ENCODE results near the gene FGFR1OP2.

Gene FGFR1OP2

DNA sequence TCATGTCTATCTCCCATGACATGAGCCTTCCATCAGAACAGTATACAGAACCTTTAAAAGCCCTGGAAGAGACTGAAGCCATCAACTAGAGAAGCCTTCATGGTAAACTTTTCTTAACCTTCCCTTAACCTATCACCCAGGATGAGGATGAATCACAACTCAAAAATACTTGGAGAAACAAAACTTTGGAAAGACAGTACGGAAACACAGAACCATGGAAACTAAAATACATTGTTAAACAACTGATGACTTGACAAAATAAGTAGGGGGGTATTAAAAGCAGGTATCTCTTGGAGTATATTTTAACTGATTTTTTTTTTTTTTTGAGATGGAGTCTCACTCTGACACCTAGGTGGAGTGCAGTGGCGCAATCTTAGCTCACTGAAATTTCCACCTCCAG is 67.2 kb downstream of the FGFR1OP2 start:
- DNase-seq = no peak

- DNase-seq = no peak
Observed at GRCh38 chr12:27006797-27007467, 68.7 kb downstream of the FGFR1OP2 start.

GRCh38 chr12:27008081-27008480 is 69.8 kb downstream of the FGFR1OP2 start:
- no peak for DNase-seq

- DNase-seq = no peak
Observed at GRCh38 chr12:27009881-27010301, 71.6 kb downstream of the FGFR1OP2 start.

GRCh38 chr12:27012239-27012981 is 74.1 kb downstream of the FGFR1OP2 start:
- DNase-seq = no peak

DNA sequence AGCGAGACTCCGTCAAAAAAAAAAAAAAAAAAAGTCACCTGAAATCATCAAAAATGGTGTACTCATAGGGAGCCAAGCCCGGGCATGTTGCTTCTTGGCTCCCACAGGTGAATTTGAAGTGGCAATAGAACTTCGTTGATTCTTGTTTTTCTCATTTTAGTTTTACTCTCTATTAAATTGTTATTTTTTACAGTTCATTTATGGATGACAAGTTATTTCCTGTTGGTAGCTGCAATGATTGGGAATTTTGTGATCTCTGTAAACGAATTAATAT is 74.6 kb downstream of the FGFR1OP2 start:
- DNase-seq = no peak

- no peak for DNase-seq
Observed at GRCh38 chr12:27013611-27014084, 75.4 kb downstream of the FGFR1OP2 start.

DNA sequence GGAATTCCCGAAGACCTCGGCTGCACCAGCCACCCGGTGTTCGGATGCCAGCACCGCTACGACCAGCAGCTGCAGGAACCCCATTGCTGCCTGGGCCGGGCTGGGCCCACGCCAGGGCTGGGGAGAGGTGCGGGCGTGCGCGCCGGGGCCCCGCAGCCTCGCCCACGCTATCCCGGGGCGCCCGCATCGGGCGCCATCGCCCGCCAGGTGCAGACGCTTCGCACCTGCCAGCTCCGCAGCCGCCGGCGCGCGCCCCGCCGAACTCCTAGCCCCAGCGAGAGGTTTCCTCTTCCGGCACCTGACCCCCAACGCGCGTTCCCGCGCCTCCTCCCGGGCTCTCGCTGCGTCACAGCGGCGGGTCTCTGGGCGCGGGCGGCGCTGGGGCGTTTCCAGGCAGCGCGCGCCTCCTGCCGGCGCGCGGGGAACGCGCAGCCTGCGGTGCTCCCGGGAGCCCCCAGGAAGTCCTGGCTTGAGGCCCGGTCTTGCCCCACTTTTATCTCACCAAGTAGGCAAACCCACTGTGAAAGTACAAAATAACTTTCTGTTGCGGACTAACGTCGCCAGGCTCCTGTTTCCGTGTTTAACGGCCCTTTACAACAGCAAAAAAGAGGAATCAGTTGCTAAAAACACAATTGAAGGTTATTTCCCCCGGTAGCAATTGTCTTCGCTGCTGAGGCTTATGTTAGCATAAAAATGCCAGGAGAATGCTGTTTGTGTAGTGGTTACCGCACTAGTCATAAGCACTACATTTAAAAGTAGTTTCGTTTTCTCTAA is 76.0 kb downstream of the FGFR1OP2 start, which contains the start of gene TM7SF3:
TSS of gene TM7SF3 (minus strand) at position 300 of the 774 bp plus-strand sequence. CDS start at position 84, 216 bp downstream.
- DNase-seq = peak; percentile 16

GRCh38 chr12:27014859-27015729 is 76.8 kb downstream of the FGFR1OP2 start:
- DNase-seq = no peak

DNA sequence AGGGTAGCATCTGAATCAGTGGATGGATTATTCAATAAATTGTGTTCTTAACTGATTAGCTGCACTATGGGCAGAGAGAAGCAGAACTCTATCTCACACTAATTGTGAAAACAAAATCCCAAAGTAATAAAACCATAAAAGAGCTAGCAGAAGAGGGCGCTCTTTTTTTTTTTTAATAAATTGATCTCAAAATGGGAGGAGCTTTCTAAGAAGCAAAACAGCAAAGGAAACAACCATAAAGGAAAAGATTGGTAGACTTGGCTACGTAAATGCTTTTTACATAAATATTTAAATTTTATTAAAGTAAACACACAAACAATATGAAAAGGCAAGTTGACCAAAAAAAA is 77.4 kb downstream of the FGFR1OP2 start:
- DNase-seq = no peak

Data from NCI-H524 treated with DMSO at 0.1 percent for 48 hours (cell line).